ENCODE results near the gene LMBR1.

The LMBR1 gene

DNA sequence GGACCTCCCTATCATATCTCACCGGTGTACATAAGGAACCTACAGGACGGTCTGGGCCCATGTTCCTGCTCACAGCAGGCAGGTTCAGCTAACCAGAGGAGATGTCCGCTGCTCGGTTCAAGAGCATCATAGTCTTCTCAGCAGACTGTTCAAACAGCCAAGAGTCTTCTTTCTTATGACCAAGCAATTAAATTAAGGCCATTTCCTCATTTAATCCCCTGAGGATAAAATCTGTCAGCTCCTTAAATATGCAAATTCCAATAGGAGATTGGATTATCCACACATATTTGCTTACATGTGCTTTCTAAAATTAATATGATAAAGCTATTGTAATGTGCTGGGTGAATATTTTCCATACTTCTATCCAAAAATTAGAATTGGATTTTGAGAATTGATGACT lies 59.7 kb downstream of the LMBR1 start:
- no peak for TF ChIP-seq SIN3A (IDR thresholded peaks at IDR 0.05; ENCODE audit: borderline replicate concordance, insufficient read depth, low read length)
- no peak for TF ChIP-seq REST (IDR thresholded peaks at IDR 0.05; ENCODE audit: insufficient read depth in 1 of 2, low read depth in 2 of 2, low read length in 2 of 2)
- no peak for TF ChIP-seq POLR2AphosphoS5 (IDR thresholded peaks at IDR 0.05; ENCODE audit: low read depth, low read length)

GRCh38 chr7:156832195-156832877 lies 60.6 kb downstream of the LMBR1 start:
- TF ChIP-seq FOXP2 (optimal IDR thresholded peaks at IDR 0.05; ENCODE audit: borderline replicate concordance, extremely low read depth, extremely low read length, insufficient read depth) (no peak), REST (IDR thresholded peaks at IDR 0.05; ENCODE audit: insufficient read depth in 1 of 2, low read depth in 2 of 2, low read length in 2 of 2) (no peak), POLR2AphosphoS5 (IDR thresholded peaks at IDR 0.05; ENCODE audit: low read depth, low read length) (no peak), SIN3A (IDR thresholded peaks at IDR 0.05; ENCODE audit: borderline replicate concordance, insufficient read depth, low read length) (no peak), TAF1 (IDR thresholded peaks at IDR 0.05; ENCODE audit: borderline replicate concordance, insufficient read depth, low read length) (no peak)

DNA sequence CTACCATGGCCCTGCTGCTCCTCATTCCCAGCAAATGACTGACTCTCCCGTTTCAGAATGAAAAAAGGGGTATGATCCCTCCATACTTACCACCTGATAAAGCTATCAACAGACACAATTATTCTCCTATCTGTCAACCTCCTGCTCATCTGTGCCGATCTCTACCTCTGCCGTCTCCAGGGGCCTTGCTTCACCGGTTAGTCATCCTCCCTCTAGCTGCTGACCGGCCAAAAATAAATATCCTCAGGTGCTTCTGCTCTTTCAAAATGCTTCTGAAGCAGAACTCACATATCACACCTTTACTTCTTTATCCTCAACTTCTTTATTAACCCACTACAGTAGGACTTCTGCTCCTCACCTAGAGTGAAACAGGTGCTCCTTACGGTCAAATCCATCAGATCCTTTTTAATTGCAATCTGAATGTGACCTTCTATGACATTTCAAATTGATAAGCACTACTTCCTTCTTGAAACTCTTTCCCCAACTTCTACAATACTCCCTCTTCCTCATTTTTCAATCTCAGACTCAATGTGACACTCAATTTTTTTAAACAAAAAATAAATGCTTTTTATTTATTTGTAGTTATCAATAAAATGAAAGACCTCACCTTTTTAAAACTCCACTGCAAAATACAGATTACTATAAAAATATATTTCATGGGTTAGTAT lies 63.2 kb downstream of the LMBR1 start:
- TF ChIP-seq FOXP2 (optimal IDR thresholded peaks at IDR 0.05; ENCODE audit: borderline replicate concordance, extremely low read depth, extremely low read length, insufficient read depth) (no peak), SIN3A (IDR thresholded peaks at IDR 0.05; ENCODE audit: borderline replicate concordance, insufficient read depth, low read length) (no peak), POLR2AphosphoS5 (IDR thresholded peaks at IDR 0.05; ENCODE audit: low read depth, low read length) (no peak), TAF1 (IDR thresholded peaks at IDR 0.05; ENCODE audit: borderline replicate concordance, insufficient read depth, low read length) (no peak), REST (IDR thresholded peaks at IDR 0.05; ENCODE audit: insufficient read depth in 1 of 2, low read depth in 2 of 2, low read length in 2 of 2) (no peak)

- TF ChIP-seq TAF1 (IDR thresholded peaks at IDR 0.05; ENCODE audit: borderline replicate concordance, insufficient read depth, low read length), result no peak
- no peak for TF ChIP-seq SIN3A (IDR thresholded peaks at IDR 0.05; ENCODE audit: borderline replicate concordance, insufficient read depth, low read length)
- TF ChIP-seq POLR2AphosphoS5 (IDR thresholded peaks at IDR 0.05; ENCODE audit: low read depth, low read length), result no peak
- no peak for TF ChIP-seq FOXP2 (optimal IDR thresholded peaks at IDR 0.05; ENCODE audit: borderline replicate concordance, extremely low read depth, extremely low read length, insufficient read depth)
- TF ChIP-seq REST (IDR thresholded peaks at IDR 0.05; ENCODE audit: insufficient read depth in 1 of 2, low read depth in 2 of 2, low read length in 2 of 2), result no peak
Measured at GRCh38 chr7:156827587-156828203, 65.3 kb downstream of the LMBR1 start.

Data from PFSK-1 (cell line).